8988T (cell line): ENCODE measurements around the gene DOK5.

ENCODE experiments used
- DNase-seq: peaks from one replicate; pipeline ENCODE4 v3.0.0; 2011

DOK5 gene

DNA sequence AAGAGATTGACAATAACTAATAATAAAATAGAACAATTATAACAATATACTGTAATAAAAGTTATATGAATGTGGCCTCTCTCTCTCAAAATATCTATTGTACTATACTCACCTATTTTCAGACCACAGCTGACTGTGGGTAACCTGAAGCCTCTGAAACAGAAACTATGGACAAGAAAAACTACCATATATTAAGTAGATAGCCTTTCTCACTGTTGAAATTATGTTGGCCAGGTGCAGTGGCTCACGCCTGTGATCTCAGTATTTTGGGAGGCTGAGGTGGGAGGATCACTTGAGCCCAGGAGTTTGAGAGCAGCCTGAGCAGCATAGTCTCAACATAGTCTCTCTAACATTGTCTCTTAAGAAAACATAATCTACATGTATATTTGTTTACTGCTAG lies 89.9 kb downstream of the DOK5 start:
- DNase-seq, result no peak

- DNase-seq, result no peak
Observed at GRCh38 chr20:54566031-54566688, 90.8 kb downstream of the DOK5 start.

DNA sequence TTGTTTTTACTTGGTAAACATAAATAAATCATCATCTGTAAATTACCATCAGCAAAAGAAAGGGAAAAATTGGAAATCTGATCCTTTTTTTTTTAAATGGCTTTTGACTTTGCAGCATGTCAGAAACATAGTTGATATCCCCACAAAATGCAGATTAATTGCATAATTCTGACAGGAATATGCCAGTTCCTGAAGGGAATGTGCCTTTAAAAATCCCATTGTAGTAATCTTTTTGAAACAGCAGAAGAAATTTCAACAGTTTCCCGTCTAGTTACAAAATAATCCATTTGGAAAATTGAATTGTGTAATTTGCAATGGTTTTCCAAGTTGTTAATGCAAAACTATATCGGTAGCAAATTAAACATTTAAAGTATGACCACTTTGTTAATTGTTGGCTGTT lies 95.2 kb downstream of the DOK5 start:
- DNase-seq, result no peak

- DNase-seq, result no peak
Observed at GRCh38 chr20:54572665-54573435, 97.5 kb downstream of the DOK5 start.

DNA sequence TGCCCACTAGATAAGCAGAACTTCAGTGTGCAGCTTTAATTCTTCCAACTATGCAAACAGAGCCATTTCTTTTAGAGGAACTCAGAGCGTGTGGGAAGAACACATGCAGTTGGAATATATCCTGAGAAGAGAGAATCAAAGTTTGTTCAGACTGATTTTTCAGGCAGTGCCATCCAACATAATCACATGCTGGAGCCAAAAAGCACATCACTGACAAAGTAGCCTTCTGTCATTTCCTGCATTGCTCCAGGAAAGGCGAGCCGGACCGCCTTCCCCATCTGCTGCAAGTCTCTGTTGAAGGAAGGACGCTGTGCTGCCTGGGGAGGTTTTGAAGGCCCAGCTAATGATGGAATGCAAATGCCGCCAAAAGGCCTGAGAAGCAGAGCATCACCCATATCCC lies 98.4 kb downstream of the DOK5 start:
- no peak for DNase-seq

DNA sequence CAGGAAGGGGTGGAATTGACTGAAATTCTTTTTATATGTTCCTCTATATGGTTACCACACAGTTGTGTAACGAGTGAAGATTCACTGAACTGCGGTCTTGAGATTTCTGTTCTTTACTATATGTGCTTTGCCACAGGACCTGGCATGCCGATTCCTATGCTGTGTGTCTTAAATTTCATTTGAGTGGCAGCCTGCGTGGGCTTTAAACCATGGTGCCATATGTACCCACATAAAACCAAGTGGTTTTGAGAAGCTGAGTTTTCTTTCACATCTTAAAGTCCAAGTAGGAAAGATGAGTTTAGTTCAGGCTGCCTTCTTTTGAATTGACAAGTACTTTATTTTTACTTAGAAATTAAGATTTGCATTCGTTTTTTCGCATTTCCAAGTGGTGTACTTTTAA lies 101.1 kb downstream of the DOK5 start:
- DNase-seq, result no peak

DNA sequence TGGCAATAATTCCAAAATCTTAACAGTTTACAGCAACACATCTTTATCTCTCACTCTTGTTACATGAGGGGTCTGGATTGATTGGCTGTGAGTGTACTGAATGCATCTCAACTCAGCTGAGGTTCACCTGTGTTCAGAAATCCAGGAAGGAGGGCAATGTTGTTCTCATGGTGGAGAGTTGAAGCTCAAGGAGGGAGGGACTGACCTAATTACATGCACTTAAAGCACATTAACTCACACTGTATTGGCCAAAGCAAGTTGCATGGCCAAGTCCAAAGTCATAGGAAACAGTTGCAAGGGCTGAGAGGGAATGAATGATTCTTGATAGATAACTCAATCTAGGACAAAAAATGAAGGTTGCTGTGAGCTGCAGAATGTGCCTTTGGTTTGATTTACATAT lies 102.2 kb downstream of the DOK5 start:
- no peak for DNase-seq

GRCh38 chr20:54585217-54585616 lies 109.8 kb downstream of the DOK5 start:
- no peak for DNase-seq

DNA sequence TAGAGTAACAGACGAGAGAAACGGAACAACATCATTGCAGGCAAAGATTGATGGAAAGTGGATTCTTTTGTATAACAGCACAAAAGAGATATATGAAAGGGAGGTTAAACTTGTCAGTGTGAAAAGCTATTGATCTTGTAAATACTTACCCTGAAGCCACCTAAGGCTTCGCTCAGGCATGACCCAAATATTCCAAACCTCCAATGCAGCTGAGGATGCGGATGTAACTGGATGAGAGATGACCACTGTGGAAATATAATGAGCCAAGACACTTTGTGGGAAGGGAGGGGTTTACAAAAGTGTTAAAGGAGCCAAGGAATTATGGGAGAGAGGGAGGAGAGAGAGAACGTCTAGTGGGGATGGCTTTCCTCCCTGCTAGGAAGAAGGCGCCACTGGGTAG lies 112.0 kb downstream of the DOK5 start:
- no peak for DNase-seq

DNA sequence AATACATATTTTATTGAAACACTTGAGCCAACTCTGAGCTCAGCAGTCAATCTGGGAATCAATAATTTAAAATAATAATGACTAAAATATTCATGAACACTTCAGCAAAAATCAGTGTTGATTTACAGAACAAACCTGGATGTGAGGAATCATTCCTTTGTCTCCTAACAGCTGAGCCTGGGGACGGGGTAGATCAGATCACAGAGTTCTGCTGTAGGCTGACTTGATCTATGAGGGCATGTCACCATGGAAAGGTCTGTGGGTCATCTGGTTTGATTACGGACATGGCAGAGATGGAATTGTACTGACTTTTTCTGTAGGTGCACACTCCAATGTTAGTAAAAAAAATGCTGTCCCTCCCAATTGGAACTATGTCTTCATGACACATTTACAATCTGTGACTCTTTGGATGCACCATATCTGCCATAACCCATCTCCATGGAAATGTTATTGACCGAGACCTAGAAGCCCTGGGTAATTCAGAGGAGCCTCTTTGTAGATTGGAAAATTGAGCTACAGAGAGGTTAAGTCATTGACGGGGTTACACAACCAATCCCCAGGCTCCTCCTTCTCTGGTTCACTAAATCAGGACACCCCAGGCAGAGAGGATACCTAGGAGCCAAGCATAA lies 114.1 kb downstream of the DOK5 start:
- DNase-seq, result no peak

DNA sequence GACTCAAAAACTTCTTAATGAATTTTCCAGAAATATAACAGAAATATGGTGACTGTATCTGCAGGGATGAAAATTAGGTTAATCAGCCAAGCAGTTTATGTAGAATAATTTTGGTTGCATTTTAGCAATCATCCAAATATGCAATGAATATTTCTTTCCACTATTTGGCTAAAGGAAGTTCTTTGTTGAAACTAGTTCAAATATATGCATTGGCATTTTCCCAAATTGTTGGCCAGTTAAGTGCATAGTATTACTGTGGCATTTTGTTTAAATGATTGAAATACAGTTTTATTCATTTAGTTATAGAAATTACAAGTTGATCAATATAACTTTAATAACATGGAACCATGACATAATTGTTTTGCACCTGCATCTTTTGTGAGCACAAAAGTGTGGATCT lies 115.5 kb downstream of the DOK5 start:
- no peak for DNase-seq

DNA sequence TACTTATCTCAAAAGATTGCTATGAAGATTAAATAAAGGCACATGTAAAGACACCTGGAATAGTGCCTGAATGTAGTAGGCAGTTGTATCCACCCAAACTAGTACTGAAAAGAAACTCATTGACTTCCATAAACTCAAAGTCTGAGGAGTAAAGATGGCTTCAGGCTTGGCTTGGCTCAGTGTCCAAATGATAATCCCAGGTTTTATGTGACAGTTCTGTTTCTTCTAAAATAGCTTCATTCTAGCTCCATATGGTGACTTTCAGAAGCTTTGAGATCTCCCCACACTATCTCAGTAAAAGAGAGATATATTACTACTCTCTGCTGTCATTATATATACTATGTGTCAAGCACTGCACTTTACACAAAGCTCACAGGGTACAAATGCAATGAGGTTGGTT lies 121.3 kb downstream of the DOK5 start:
- DNase-seq, result no peak

- DNase-seq, result no peak
Observed at GRCh38 chr20:54598352-54598751, 123.0 kb downstream of the DOK5 start.

DNA sequence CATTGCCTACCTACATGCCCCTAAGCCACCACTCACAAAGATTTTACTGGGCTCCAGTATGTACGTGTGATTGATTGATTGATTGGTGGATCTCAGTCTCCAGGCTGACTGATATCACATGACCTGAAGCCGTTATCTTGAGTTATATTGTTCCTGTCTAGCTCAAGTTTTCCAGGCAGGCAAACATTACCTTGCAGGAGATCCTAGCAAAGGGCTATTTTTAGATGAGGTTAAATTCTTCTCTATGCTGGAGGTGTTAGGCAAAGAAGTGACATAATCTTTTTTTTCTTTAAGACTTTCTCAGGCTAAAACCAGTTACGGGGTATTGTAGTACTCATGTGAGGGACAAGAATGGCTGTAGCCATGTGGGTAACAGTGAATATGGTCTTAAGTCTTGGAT lies 125.2 kb downstream of the DOK5 start:
- DNase-seq, result no peak

DNA sequence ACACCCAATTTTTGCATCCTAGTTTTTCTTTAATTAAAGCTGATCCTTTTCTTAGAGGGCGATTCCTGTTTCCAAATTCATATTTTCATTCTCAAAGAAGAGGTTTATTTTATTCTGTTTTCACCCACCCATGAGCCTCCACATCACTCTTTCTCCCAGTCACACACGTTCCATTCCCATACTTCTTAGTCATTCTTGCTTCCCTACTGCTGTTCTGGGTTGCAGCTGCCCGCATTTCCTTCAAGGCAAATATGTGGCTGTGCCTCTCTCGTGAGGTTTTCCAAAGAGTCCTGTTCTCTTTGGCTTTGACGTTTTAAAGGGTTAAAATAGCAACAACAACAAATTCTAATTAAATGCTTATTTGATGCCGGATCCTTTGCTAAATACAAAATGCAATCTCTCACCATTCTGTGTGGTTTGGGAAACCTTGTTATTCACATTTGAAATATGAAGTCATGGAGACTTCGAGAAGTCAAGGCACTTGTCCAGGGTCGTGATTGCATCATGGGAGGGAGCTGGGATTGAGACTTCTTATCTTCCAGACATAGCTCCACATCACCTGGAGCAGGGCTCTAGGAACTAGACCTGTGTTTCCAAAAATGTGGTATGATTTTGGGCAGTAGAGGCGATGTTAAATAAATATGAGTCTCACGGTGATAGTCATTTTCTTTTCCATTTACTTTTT lies 126.6 kb downstream of the DOK5 start:
- no peak for DNase-seq

GRCh38 chr20:54605319-54605718 lies 129.9 kb downstream of the DOK5 start:
- DNase-seq, result no peak

DNA sequence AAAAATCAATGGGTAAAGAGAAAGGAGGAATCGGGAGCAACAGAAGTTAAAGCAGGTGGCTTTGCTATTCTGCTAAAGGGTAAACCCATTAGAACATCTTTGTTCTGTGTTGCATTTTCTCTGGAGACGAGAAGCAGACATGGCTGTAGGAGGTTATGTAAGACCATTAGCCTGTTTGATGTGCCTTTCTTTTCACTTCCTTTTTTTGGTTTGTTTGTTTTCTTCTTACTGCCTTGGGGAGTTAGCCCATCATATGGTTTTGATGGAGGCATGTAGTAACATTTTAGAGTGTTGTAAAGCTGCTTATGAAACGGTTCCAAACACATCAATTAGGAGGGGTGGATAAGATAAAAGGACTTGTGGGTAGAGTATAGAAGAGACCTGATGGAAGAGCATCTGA lies 131.0 kb downstream of the DOK5 start:
- no peak for DNase-seq

- no peak for DNase-seq
Observed at GRCh38 chr20:54608039-54608745, 132.8 kb downstream of the DOK5 start.

DNA sequence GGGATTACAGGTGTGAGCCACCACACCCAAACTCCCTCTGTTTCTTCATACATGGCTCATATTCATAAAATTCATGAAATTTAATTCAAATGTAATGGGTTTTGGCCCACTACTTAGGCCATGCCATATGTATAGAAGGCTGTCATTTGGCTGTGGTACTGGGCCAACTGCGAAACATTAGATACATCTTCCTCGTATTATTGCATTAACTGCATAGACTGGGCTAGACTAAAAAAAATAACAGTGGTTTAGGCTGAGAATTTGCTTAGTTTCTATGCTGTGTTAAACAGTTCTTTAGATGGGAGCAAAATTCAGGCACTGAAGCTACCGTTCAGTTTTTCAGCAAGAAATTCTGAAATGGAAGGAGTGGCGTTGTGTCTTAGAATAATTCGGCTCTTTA lies 133.6 kb downstream of the DOK5 start:
- DNase-seq, result no peak

DNA sequence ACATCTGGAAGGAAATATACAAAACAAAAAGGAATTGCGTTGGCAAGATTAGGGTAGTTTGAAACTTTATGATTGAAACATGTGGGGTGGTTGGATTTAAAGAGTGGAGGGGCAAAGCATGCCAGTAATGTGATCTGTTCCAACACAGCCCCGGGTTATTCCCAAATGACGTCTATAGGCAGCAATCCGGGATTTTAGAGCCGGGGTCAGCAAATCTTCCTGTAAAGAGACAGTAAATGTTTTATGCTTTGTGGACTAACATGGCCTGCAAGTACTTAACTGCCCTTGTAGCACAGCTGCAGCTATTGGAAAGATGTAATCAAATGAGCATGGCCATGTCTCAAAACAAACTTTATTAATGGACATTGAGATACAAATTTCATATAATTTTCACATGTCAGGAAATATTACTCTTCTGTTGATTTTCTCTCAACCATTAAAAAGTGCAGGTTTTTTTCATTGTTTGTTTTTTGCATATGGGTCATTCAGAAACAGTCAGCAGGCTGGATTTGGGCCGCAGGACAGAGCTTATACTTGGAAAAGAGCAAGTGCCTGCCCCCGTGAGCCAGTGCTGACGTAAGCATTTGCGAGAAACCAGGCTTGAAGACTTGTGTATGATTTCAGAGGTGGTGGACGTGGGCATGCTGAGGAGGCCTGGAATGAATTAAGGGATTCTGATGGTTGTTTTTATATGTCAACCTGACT lies 136.5 kb downstream of the DOK5 start:
- no peak for DNase-seq

DNA sequence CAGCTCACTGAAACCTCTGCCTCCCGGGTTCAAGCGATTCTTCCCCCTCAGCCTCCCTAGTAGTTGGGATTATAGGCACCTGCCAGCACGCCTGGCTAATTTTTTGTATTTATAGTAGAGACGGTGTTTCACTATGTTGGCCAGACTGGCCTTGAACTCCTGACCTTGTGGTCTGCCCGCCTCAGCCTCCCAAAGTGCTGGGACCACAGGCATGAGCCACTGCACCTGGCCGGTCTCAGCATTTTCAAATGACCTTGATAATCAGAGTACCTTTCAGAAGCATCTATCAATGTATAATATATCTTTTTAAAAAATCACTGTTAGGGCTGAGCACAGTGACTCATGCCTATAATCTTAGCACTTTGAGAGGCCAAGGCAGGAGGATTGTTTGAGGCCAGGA lies 143.0 kb downstream of the DOK5 start:
- no peak for DNase-seq

DNA sequence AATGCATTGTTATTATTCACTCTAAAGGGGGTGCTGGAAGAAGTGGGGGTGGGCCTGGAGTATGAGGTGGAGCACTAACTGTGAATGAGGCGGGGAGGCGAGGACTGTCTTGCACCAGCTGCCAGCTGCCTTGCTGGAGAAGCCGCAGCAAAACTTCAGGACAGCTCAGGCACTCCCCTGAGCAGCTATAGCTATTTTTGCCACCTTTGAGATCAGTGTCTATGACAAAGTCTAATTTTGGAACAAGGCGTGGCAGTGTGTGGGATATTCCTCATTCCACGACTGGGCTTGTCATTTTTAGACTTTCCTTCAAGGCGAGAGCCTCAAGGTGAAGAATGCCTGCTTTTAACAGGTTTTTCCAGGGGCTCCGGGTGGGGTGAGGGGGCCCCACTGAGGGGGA lies 143.8 kb downstream of the DOK5 start:
- DNase-seq, result no peak

- DNase-seq, result no peak
Observed at GRCh38 chr20:54619682-54620081, 144.3 kb downstream of the DOK5 start.
